Stimulated activated CD8-positive, alpha-beta memory T cell treated with anti-CD3 and anti-CD28 coated beads, Interleukin-15, amount 100 ng/mL, for 4 hours (primary cell): Measurements from ENCODE around the gene POF1B.

Experiments
- DNase-seq, 2 donors: peaks; one replicate each; pipeline ENCODE4 v3.0.0-alpha.2; 2020; ENCODE audit warnings: low read depth in 2 of 2

The POF1B gene

GRCh38 chrX:85243155-85243554 is 136.3 kb downstream of the POF1B start:
- no peak for DNase-seq
